ENCODE measurements around the gene TXNRD1.
"Not testable (repeated sequence)": the region's sequence is repeated elsewhere in the genome, so short reads cannot be mapped to it uniquely, and the experiment has no call there.

The TXNRD1 gene

GRCh38 chr12:104376650-104377513 is 161.3 kb downstream of the TXNRD1 start:
- no peak for DNase-seq

GRCh38 chr12:104377514-104377812 is 161.9 kb downstream of the TXNRD1 start:
- no peak for DNase-seq

DNA sequence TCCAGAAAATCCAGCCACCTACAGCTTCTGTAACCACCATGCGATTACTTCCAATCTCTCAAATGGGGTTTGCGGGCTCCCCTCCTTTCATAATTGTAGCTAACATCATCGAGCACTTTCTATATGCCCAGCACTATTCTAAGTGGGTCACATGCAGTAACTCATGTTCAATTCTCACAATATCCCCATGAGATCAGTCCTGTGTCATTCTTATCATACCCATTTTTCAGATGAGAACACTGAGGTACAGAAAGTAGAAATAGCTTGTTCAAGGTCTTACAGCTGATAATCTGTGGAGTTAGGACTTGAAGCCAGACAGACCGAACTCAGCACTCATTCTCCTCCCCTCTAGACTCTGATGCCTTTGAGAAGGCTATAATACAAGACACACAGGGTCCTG is 162.8 kb downstream of the TXNRD1 start:
- no peak for DNase-seq

- DNase-seq, result no peak
These were observed 165.8 kb downstream of the TXNRD1 start for GRCh38 chr12:104381341-104381730.

- DNase-seq, result peak; percentile 49 to 56
These were observed 166.3 kb downstream of the TXNRD1 start for GRCh38 chr12:104381731-104382480.

- DNase-seq, result no peak
These were observed 168.7 kb downstream of the TXNRD1 start for GRCh38 chr12:104384141-104384880.

GRCh38 chr12:104385510-104385909 is 169.9 kb downstream of the TXNRD1 start:
- DNase-seq, result no peak

GRCh38 chr12:104386461-104386860 is 170.9 kb downstream of the TXNRD1 start:
- DNase-seq, result no peak

- no peak for DNase-seq
These were observed 171.6 kb downstream of the TXNRD1 start for GRCh38 chr12:104387190-104387589.

DNA sequence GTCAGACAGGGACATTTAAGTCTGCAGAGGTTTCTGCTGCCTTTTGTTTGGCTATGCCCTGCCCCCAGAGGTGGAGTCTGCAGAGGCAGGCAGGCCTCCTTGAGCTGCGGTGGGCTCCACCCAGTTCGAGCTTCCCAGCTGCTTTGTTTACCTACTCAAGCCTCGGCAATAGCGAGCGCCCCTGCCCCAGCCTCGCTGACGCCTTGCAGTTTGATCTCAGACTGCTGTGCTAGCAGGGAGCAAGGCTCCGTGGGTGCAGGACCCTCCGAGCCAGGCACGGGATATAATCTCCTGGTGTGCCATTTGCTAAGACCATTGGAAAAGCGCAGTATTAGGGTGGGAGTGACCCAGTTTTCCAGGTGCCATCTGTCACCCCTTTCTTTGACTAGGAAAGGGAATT is 178.5 kb downstream of the TXNRD1 start:
- not testable (repeated sequence) for DNase-seq

Data from bone marrow (tissue), 2 donors.